K562 (cell line): ENCODE data around the gene VWDE. TPM values are rescaled to one million over a fixed set of nuclear protein-coding genes. Genes with fewer than 3 reads are reported as not detected.

Experiments used
- ATF4 ChIP-seq: fragments of 450-650 bp; formaldehyde crosslinking; IDR thresholded peaks from 2 replicates; pipeline ENCODE4 v1.4.0; 2022; ENCODE audit warnings: mild to moderate bottlenecking, moderate library complexity
- BDP1 ChIP-seq: IDR thresholded peaks from 3 replicates; pipeline ENCODE4 v1.6.1; 2011; ENCODE audit not compliant: insufficient read length, insufficient read depth
- CC2D1A ChIP-seq: fragments of 450-650 bp; IDR thresholded peaks from 2 replicates; pipeline ENCODE4 v1.6.1; 2017; ENCODE audit warnings: mild to moderate bottlenecking
- DLX4 ChIP-seq: fragments of 250-450 bp; sonication (Bioruptor Pico); IDR thresholded peaks from 2 replicates; pipeline ENCODE4 v1.6.1; 2021; ENCODE audit warnings: mild to moderate bottlenecking
- HMBOX1 ChIP-seq: sonication (generic); IDR thresholded peaks from 2 replicates; pipeline ENCODE4 v1.6.1; 2016
- ID3 ChIP-seq, 2 experiments: fragments of 250-450 bp in 1 of 2; fragments of 450-650 bp in 1 of 2; sonication (Bioruptor Pico) in 1 of 2; IDR thresholded peaks; 2 replicates each; pipeline versions ENCODE4 v1.6.1 to v1.8.0; 2016 to 2021; ENCODE audit warnings: mild to moderate bottlenecking in 2 of 2, moderate library complexity in 2 of 2, missing compliant biosample characterization in 1 of 2, missing genetic modification characterization in 1 of 2
- JUNB ChIP-seq: fragments of 450-650 bp; formaldehyde crosslinking; conservative IDR thresholded peaks from 2 replicates; pipeline ENCODE4 v1.4.0; 2020; ENCODE audit warnings: mild to moderate bottlenecking
- NR2C2 ChIP-seq, 2 experiments: fragments of 200-800 bp in 1 of 2; sonication (Bioruptor generic) in 1 of 2; sonication (generic) in 1 of 2; formaldehyde crosslinking in 1 of 2; IDR thresholded peaks; 2 replicates each; pipeline versions ENCODE4 v1.6.1 to v1.8.0; 2016 to 2022; ENCODE audit warnings: mild to moderate bottlenecking in 1 of 2, missing compliant biosample characterization in 1 of 2, missing genetic modification characterization in 1 of 2, missing genetic modification reagents in 1 of 2
- NR4A1 ChIP-seq, 2 experiments: fragments of 250-450 bp in 1 of 2; fragments of 450-650 bp in 1 of 2; sonication (Bioruptor Pico) in 1 of 2; IDR thresholded peaks; 2 replicates each; pipeline versions ENCODE4 v1.4.0 to v1.6.1; 2016 to 2020; ENCODE audit warnings: mild to moderate bottlenecking in 2 of 2, missing compliant biosample characterization in 1 of 2, missing genetic modification characterization in 1 of 2, moderate library complexity in 1 of 2
- POLR2A ChIP-seq: fragments of 450-650 bp; conservative IDR thresholded peaks from 2 replicates; pipeline ENCODE4 v1.6.1; 2016
- TCF7L2 ChIP-seq: fragments of 150-350 bp; IDR thresholded peaks from 2 replicates; pipeline ENCODE4 v1.6.1; 2016; ENCODE audit warnings: low read depth, mild to moderate bottlenecking, low read length, moderate library complexity
- ZBTB2 ChIP-seq: fragments of 450-650 bp; IDR thresholded peaks from 2 replicates; pipeline ENCODE4 v1.6.1; 2016; ENCODE audit warnings: antibody characterized with exemption
- ZFP36 ChIP-seq: fragments of 150-350 bp; IDR thresholded peaks from 2 replicates; pipeline ENCODE4 v1.6.1; 2018; ENCODE audit warnings: low read length, low read depth; ENCODE audit not compliant: partially characterized antibody
- ZNF311 ChIP-seq: fragments of 250-450 bp; sonication (Bioruptor Pico); IDR thresholded peaks from 2 replicates; pipeline ENCODE4 v1.4.0; 2020; ENCODE audit warnings: mild to moderate bottlenecking, moderate library complexity
- ZNF445 ChIP-seq: fragments of 250-450 bp; sonication (Bioruptor Pico); IDR thresholded peaks from 2 replicates; pipeline ENCODE4 v1.4.0; 2020; ENCODE audit warnings: low read depth, mild to moderate bottlenecking, moderate library complexity
- ZNF639 ChIP-seq, 2 experiments: fragments of 200-800 bp in 1 of 2; sonication (Bioruptor generic) in 1 of 2; sonication (generic) in 1 of 2; formaldehyde crosslinking in 1 of 2; IDR thresholded peaks in 1 of 2; conservative IDR thresholded peaks in 1 of 2; 2 replicates each; pipeline versions ENCODE4 v1.5.0 to v1.6.1; 2016 to 2020; ENCODE audit warnings: missing compliant biosample characterization in 1 of 2, missing genetic modification characterization in 1 of 2, missing genetic modification reagents in 1 of 2
- ZNF668 ChIP-seq: fragments of 250-450 bp; sonication (Bioruptor Pico); IDR thresholded peaks from 2 replicates; pipeline ENCODE4 v1.8.0; 2022; ENCODE audit warnings: mild to moderate bottlenecking, inconsistent platforms
- ZNF740 ChIP-seq, 3 experiments: fragments of 200-800 bp in 1 of 3; sonication (Bioruptor generic) in 1 of 3; sonication (generic) in 1 of 3; formaldehyde crosslinking in 1 of 3; IDR thresholded peaks; 2 replicates each; pipeline versions ENCODE4 v1.6.1 to v1.8.0; 2016 to 2022; ENCODE audit warnings: mild to moderate bottlenecking in 2 of 3, missing compliant biosample characterization in 2 of 3, missing genetic modification characterization in 2 of 3, missing genetic modification reagents in 1 of 3
- ZNF764 ChIP-seq: fragments of 250-450 bp; sonication (Bioruptor Pico); IDR thresholded peaks from 2 replicates; pipeline ENCODE4 v1.4.0; 2020; ENCODE audit warnings: low read depth, mild to moderate bottlenecking, moderate library complexity
- ZZZ3 ChIP-seq: fragments of 450-650 bp; IDR thresholded peaks from 2 replicates; pipeline ENCODE4 v1.6.1; 2016; ENCODE audit warnings: antibody characterized with exemption, mild to moderate bottlenecking, moderate library complexity
- polyA plus RNA-seq, 8 experiments: library from polyadenylated mRNA; depleted of rRNA in 4 of 8; stranded (reverse) in 5 of 8; unstranded in 3 of 8; fragments of >200 nt; fragmentation: Nextera tagmentation in 2 of 8; fragmentation: Illumina TruSeq in 1 of 8; extraction: Ambion mirVana in 2 of 8; extraction: Trizol in 1 of 8; gene quantifications; 2 replicates each; pipeline versions ENCODE4 v1.2.1 to v1.2.3, GENCODE V29; 2011 to 2014; ENCODE audit warnings: inconsistent platforms in 1 of 8, missing spikeins in 1 of 8
- total RNA-seq, 7 experiments: library from RNA; depleted of rRNA in 6 of 7; stranded (reverse); fragments of >200 nt in 6 of 7; fragmentation: Illumina TruSeq in 2 of 7; extraction: Trizol in 2 of 7; gene quantifications; 2 replicates each; pipeline versions ENCODE4 v1.2.1 to v1.2.3, GENCODE V29; 2011 to 2021; ENCODE audit warnings: low replicate concordance in 1 of 7

Gene VWDE
- total and polyA plus RNA-seq, 9 of the 15 experiments (the other 6 are each of a cell fraction or from before 2014, with no cell fraction given) = 40.6 to 162 (median 95.2) TPM

DNA sequence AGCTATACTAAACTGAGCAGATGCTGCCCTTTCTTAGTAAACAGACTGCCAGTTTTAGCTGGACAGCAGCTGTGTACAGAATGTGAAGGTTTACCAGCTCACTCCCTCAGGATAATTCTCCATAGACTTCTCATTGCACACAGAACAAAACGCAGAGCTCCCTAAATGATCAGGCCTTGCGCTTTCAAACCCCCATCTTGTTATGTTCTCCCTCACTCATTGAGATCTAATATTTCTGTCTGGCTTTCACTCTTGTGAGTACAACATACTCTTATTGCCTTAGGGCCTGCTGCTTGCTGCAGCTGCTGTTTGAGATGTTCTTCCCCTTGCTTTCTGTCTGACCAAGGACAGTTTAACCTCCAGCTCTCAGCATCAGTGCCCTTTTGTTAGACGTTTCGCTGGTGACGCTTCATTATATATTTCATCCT is 17.3 kb downstream of the VWDE start (continued):
- 0 out of 4 replicates have a peak, but pooled peaks of 1 of the 2 experiments have one; percentile 27 for TF ChIP-seq ZNF639 (CRISPR knock-in tag; conservative IDR thresholded peaks at IDR 0.05 in 1 of 2, IDR thresholded peaks at IDR 0.05 in 1 of 2)
- peak; percentile 45; the same call in 1 of the 2 replicates for TF ChIP-seq ZNF311 (CRISPR knock-in tag)
- TF ChIP-seq ZBTB2 = no peak
- TF ChIP-seq DLX4 = no peak
- no peak for TF ChIP-seq CC2D1A
- no peak for TF ChIP-seq HMBOX1
- TF ChIP-seq ZNF668 (CRISPR knock-in tag) = no peak
- no peak for TF ChIP-seq JUNB (CRISPR knock-in tag)
- TF ChIP-seq ID3 (CRISPR knock-in tag; IDR thresholded peaks at IDR 0.05) = no peak
- TF ChIP-seq ID3 (tag; IDR thresholded peaks at IDR 0.05) = 0 out of 2 replicates have a peak, but pooled peaks have one; percentile 44
- TF ChIP-seq ZZZ3 = no peak
- no peak for TF ChIP-seq BDP1
- no peak for TF ChIP-seq ZNF740 (CRISPR knock-in tag; IDR thresholded peaks at IDR 0.05)
- no peak for TF ChIP-seq ZNF740 (tag; IDR thresholded peaks at IDR 0.05)
- no peak for TF ChIP-seq TCF7L2
- peak; percentile 52; the same call in 1 of the 2 replicates for TF ChIP-seq POLR2A
- no peak for TF ChIP-seq NR2C2 (CRISPR knock-in tag; IDR thresholded peaks at IDR 0.05)
- no peak for TF ChIP-seq NR2C2 (tag; IDR thresholded peaks at IDR 0.05)
- TF ChIP-seq ZNF764 (CRISPR knock-in tag) = no peak
- no peak for TF ChIP-seq ZNF445 (CRISPR knock-in tag)
- no peak for TF ChIP-seq NR4A1 (CRISPR knock-in tag; IDR thresholded peaks at IDR 0.05)
- peak; percentile 69; the same call in 1 of the 2 replicates for TF ChIP-seq NR4A1 (tag; IDR thresholded peaks at IDR 0.05)
- TF ChIP-seq ZFP36 = no peak
- no peak for TF ChIP-seq ATF4
